NCI-H82 (cell line): ENCODE data around the gene CNTN5.

Experiments used
- DNase-seq: peaks from one replicate; lab custom pipeline; 2025; lab: John Stamatoyannopoulos, UW

CNTN5 gene

GRCh38 chr11:99391245-99391644 is 370.5 kb downstream of the CNTN5 start:
- DNase-seq = no peak

GRCh38 chr11:99406345-99406744 is 385.6 kb downstream of the CNTN5 start:
- DNase-seq = no peak

- DNase-seq = no peak
Measured at GRCh38 chr11:99410636-99411035, 389.9 kb downstream of the CNTN5 start.

GRCh38 chr11:99418927-99419720 is 398.4 kb downstream of the CNTN5 start:
- peak; percentile 82 for DNase-seq

GRCh38 chr11:99419991-99420390 is 399.2 kb downstream of the CNTN5 start:
- DNase-seq = peak; percentile 5

- DNase-seq = no peak
Measured at GRCh38 chr11:99422581-99423427, 402.1 kb downstream of the CNTN5 start.

GRCh38 chr11:99423428-99423983 is 402.8 kb downstream of the CNTN5 start:
- no peak for DNase-seq

- DNase-seq = no peak
Measured at GRCh38 chr11:99424313-99425084, 403.8 kb downstream of the CNTN5 start.

GRCh38 chr11:99425596-99425995 is 404.8 kb downstream of the CNTN5 start:
- no peak for DNase-seq

GRCh38 chr11:99432677-99433076 is 411.9 kb downstream of the CNTN5 start:
- no peak for DNase-seq

GRCh38 chr11:99443276-99443675 is 422.5 kb downstream of the CNTN5 start:
- DNase-seq = no peak

- DNase-seq = no peak
Measured at GRCh38 chr11:99446400-99446799, 425.7 kb downstream of the CNTN5 start.

- no peak for DNase-seq
Measured at GRCh38 chr11:99449345-99449744, 428.6 kb downstream of the CNTN5 start.

GRCh38 chr11:99452075-99452474 is 431.3 kb downstream of the CNTN5 start:
- DNase-seq = no peak

GRCh38 chr11:99461913-99462312 is 441.2 kb downstream of the CNTN5 start:
- DNase-seq = no peak

GRCh38 chr11:99464985-99465384 is 444.2 kb downstream of the CNTN5 start:
- DNase-seq = no peak

- no peak for DNase-seq
Measured at GRCh38 chr11:99489581-99489980, 468.8 kb downstream of the CNTN5 start.

GRCh38 chr11:99494065-99494464 is 473.3 kb downstream of the CNTN5 start:
- peak; percentile 32 for DNase-seq

- no peak for DNase-seq
Measured at GRCh38 chr11:99501655-99502054, 480.9 kb downstream of the CNTN5 start.

- DNase-seq = no peak
Measured at GRCh38 chr11:99505316-99505715, 484.6 kb downstream of the CNTN5 start.

- DNase-seq = no peak
Measured at GRCh38 chr11:99505831-99506230, 485.1 kb downstream of the CNTN5 start.

GRCh38 chr11:99509863-99510262 is 489.1 kb downstream of the CNTN5 start:
- no peak for DNase-seq
